ENCODE results near the gene BARX1.

BARX1 gene

GRCh38 chr9:93955111-93955980 is at the start of gene BARX1:
BARX1 (minus strand) TSS chr9:93955355; CDS start chr9:93955146, 209 bp downstream.
- Mint-ChIP-seq H3K27me3 (ENCODE audit: low read depth) (peaks cover 75% of the 10 kb centered on the region), H3K36me3 (ENCODE audit: low read depth) (peaks cover 8% of the 10 kb centered on the region), H3K27ac (peak within 1 kb of the TSS; percentile 23), H3K9me3 (no peaks in the 10 kb centered on the region), H3K4me1 (ENCODE audit: low read depth) (peaks cover 27% of the 10 kb centered on the region), H3K4me3 (peak within 1 kb of the TSS; percentile 70)
- peak; percentile 17 for DNase-seq (ENCODE audit: low spot score)

- no peak overlapping the region for H3K27ac Mint-ChIP-seq
- no peaks in the 10 kb centered on the region for H3K4me1 Mint-ChIP-seq (ENCODE audit: low read depth)
- peaks cover 6% of the 10 kb centered on the region for H3K27me3 Mint-ChIP-seq (ENCODE audit: low read depth)
- no peaks in the 10 kb centered on the region for H3K9me3 Mint-ChIP-seq
- no peaks in the 10 kb centered on the region for H3K36me3 Mint-ChIP-seq (ENCODE audit: low read depth)
- peak; percentile 10 for DNase-seq (ENCODE audit: low spot score)
- no peak overlapping the region for H3K4me3 Mint-ChIP-seq
Measured at GRCh38 chr9:94002316-94003140, 47.4 kb upstream of the BARX1 start.

- DNase-seq (ENCODE audit: low spot score), result no peak
- peaks cover 19% of the 10 kb centered on the region for H3K27me3 Mint-ChIP-seq (ENCODE audit: low read depth)
Measured at GRCh38 chr9:93996863-93997262, 41.7 kb upstream of the BARX1 start.

GRCh38 chr9:93996367-93996766 is 41.2 kb upstream of the BARX1 start:
- Mint-ChIP-seq H3K9me3 (no peaks in the 10 kb centered on the region), H3K27ac (no peak overlapping the region), H3K4me1 (ENCODE audit: low read depth) (no peaks in the 10 kb centered on the region), H3K4me3 (no peak overlapping the region), H3K27me3 (ENCODE audit: low read depth) (peaks cover 21% of the 10 kb centered on the region), H3K36me3 (ENCODE audit: low read depth) (no peaks in the 10 kb centered on the region)
- no peak for DNase-seq (ENCODE audit: low spot score)

More at GRCh38 chr9:93996863-93997262, 41.7 kb upstream of the BARX1 start:
- no peak overlapping the region for H3K4me3 Mint-ChIP-seq
- no peaks in the 10 kb centered on the region for H3K9me3 Mint-ChIP-seq
- no peaks in the 10 kb centered on the region for H3K4me1 Mint-ChIP-seq (ENCODE audit: low read depth)
- no peaks in the 10 kb centered on the region for H3K36me3 Mint-ChIP-seq (ENCODE audit: low read depth)
- no peak overlapping the region for H3K27ac Mint-ChIP-seq

GRCh38 chr9:93994545-93994944 is 39.4 kb upstream of the BARX1 start:
- Mint-ChIP-seq H3K9me3 (peaks cover 8% of the 10 kb centered on the region), H3K36me3 (ENCODE audit: low read depth) (no peaks in the 10 kb centered on the region), H3K4me3 (no peak overlapping the region), H3K4me1 (ENCODE audit: low read depth) (no peaks in the 10 kb centered on the region), H3K27ac (no peak overlapping the region), H3K27me3 (ENCODE audit: low read depth) (peaks cover 32% of the 10 kb centered on the region)
- no peak for DNase-seq (ENCODE audit: low spot score)

- peaks cover 9% of the 10 kb centered on the region for H3K9me3 Mint-ChIP-seq
- H3K4me3 Mint-ChIP-seq, result no peak overlapping the region
- no peaks in the 10 kb centered on the region for H3K4me1 Mint-ChIP-seq (ENCODE audit: low read depth)
- no peak overlapping the region for H3K27ac Mint-ChIP-seq
- H3K36me3 Mint-ChIP-seq (ENCODE audit: low read depth), result no peaks in the 10 kb centered on the region
- H3K27me3 Mint-ChIP-seq (ENCODE audit: low read depth), result peaks cover 33% of the 10 kb centered on the region
- DNase-seq (ENCODE audit: low spot score), result no peak
Measured at GRCh38 chr9:93994132-93994531, 39.0 kb upstream of the BARX1 start.

- no peak overlapping the region for H3K4me3 Mint-ChIP-seq
Measured at GRCh38 chr9:93992830-93993229, 37.7 kb upstream of the BARX1 start.

GRCh38 chr9:93990448-93990847 is 35.3 kb upstream of the BARX1 start:
- Mint-ChIP-seq H3K9me3 (peaks cover 27% of the 10 kb centered on the region), H3K27me3 (ENCODE audit: low read depth) (peaks cover 36% of the 10 kb centered on the region), H3K27ac (no peak overlapping the region), H3K4me1 (ENCODE audit: low read depth) (no peaks in the 10 kb centered on the region), H3K4me3 (no peak overlapping the region), H3K36me3 (ENCODE audit: low read depth) (no peaks in the 10 kb centered on the region)
- DNase-seq (ENCODE audit: low spot score), result no peak

More at GRCh38 chr9:93992830-93993229, 37.7 kb upstream of the BARX1 start:
- Mint-ChIP-seq H3K27ac (no peak overlapping the region), H3K36me3 (ENCODE audit: low read depth) (no peaks in the 10 kb centered on the region), H3K27me3 (ENCODE audit: low read depth) (peaks cover 35% of the 10 kb centered on the region), H3K4me1 (ENCODE audit: low read depth) (no peaks in the 10 kb centered on the region), H3K9me3 (peaks cover 9% of the 10 kb centered on the region)
- no peak for DNase-seq (ENCODE audit: low spot score)

- no peaks in the 10 kb centered on the region for H3K4me1 Mint-ChIP-seq (ENCODE audit: low read depth)
- H3K27me3 Mint-ChIP-seq (ENCODE audit: low read depth), result peaks cover 33% of the 10 kb centered on the region
- no peak overlapping the region for H3K4me3 Mint-ChIP-seq
- no peak overlapping the region for H3K27ac Mint-ChIP-seq
- no peak for DNase-seq (ENCODE audit: low spot score)
- H3K9me3 Mint-ChIP-seq, result peaks cover 30% of the 10 kb centered on the region
- no peaks in the 10 kb centered on the region for H3K36me3 Mint-ChIP-seq (ENCODE audit: low read depth)
Measured at GRCh38 chr9:93988056-93988455, 32.9 kb upstream of the BARX1 start.

GRCh38 chr9:93984860-93985259 is 29.7 kb upstream of the BARX1 start:
- H3K27ac Mint-ChIP-seq, result no peak overlapping the region
- H3K27me3 Mint-ChIP-seq (ENCODE audit: low read depth), result peaks cover 20% of the 10 kb centered on the region
- H3K4me1 Mint-ChIP-seq (ENCODE audit: low read depth), result no peaks in the 10 kb centered on the region
- H3K9me3 Mint-ChIP-seq, result peaks cover 25% of the 10 kb centered on the region
- H3K4me3 Mint-ChIP-seq, result no peak overlapping the region
- DNase-seq (ENCODE audit: low spot score), result no peak
- H3K36me3 Mint-ChIP-seq (ENCODE audit: low read depth), result no peaks in the 10 kb centered on the region

- Mint-ChIP-seq H3K27me3 (ENCODE audit: low read depth) (peaks cover 16% of the 10 kb centered on the region), H3K27ac (no peak overlapping the region), H3K4me3 (no peak overlapping the region), H3K4me1 (ENCODE audit: low read depth) (no peaks in the 10 kb centered on the region), H3K9me3 (peaks cover 21% of the 10 kb centered on the region), H3K36me3 (ENCODE audit: low read depth) (no peaks in the 10 kb centered on the region)
- no peak for DNase-seq (ENCODE audit: low spot score)
Measured at GRCh38 chr9:93983875-93984274, 28.7 kb upstream of the BARX1 start.

GRCh38 chr9:93979721-93980120 is 24.6 kb upstream of the BARX1 start:
- no peaks in the 10 kb centered on the region for H3K4me1 Mint-ChIP-seq (ENCODE audit: low read depth)
- H3K36me3 Mint-ChIP-seq (ENCODE audit: low read depth), result no peaks in the 10 kb centered on the region
- no peaks in the 10 kb centered on the region for H3K9me3 Mint-ChIP-seq
- H3K27ac Mint-ChIP-seq, result no peak overlapping the region
- no peak overlapping the region for H3K4me3 Mint-ChIP-seq
- peaks cover 8% of the 10 kb centered on the region for H3K27me3 Mint-ChIP-seq (ENCODE audit: low read depth)
- DNase-seq (ENCODE audit: low spot score), result no peak

GRCh38 chr9:93978551-93978950 is 23.4 kb upstream of the BARX1 start:
- no peaks in the 10 kb centered on the region for H3K9me3 Mint-ChIP-seq
- H3K27ac Mint-ChIP-seq, result no peak overlapping the region
- no peak overlapping the region for H3K4me3 Mint-ChIP-seq
- H3K4me1 Mint-ChIP-seq (ENCODE audit: low read depth), result no peaks in the 10 kb centered on the region
- no peaks in the 10 kb centered on the region for H3K36me3 Mint-ChIP-seq (ENCODE audit: low read depth)
- peaks cover 4% of the 10 kb centered on the region for H3K27me3 Mint-ChIP-seq (ENCODE audit: low read depth)
- DNase-seq (ENCODE audit: low spot score), result no peak

GRCh38 chr9:93976973-93977372 is 21.8 kb upstream of the BARX1 start:
- H3K4me3 Mint-ChIP-seq, result no peak overlapping the region
- no peaks in the 10 kb centered on the region for H3K9me3 Mint-ChIP-seq
- no peaks in the 10 kb centered on the region for H3K36me3 Mint-ChIP-seq (ENCODE audit: low read depth)
- no peak overlapping the region for H3K27ac Mint-ChIP-seq
- DNase-seq (ENCODE audit: low spot score), result no peak
- no peaks in the 10 kb centered on the region for H3K4me1 Mint-ChIP-seq (ENCODE audit: low read depth)
- peaks cover 7% of the 10 kb centered on the region for H3K27me3 Mint-ChIP-seq (ENCODE audit: low read depth)

Measured in T-helper 2 cell treated with Interferon-gamma antibody and Interleukin-4, amounts not matched to agents 5 μg/mL and 100 μg/mL, for 36 hours (primary cell).